NCI-H460 (cell line): ENCODE results near the gene TSC1. TPM values are rescaled to one million over a fixed set of nuclear protein-coding genes. Genes with fewer than 3 reads are reported as not detected.
"Not testable (repeated sequence)": the region's sequence is repeated elsewhere in the genome, so short reads cannot be mapped to it uniquely, and the experiment has no call there.

ENCODE experiments used
- DNase-seq: peaks from one replicate; pipeline ENCODE4 v3.0.0-alpha.2; 2016; ENCODE audit warnings: low read depth; ENCODE audit errors: extremely low read depth
- total RNA-seq: library from RNA; depleted of rRNA; stranded (reverse); fragments of >200 nt; shearing (Covaris generic); gene quantifications from 2 replicates; pipeline ENCODE4 v1.2.3, GENCODE V29; 2014

TSC1 gene
- total RNA-seq, 1 experiment from 2014 or later, result 34.1 TPM

GRCh38 chr9:132978112-132978450 lies 33.7 kb upstream of the TSC1 start:
- DNase-seq, result no peak

GRCh38 chr9:132976571-132976970 lies 32.2 kb upstream of the TSC1 start:
- no peak for DNase-seq

DNA sequence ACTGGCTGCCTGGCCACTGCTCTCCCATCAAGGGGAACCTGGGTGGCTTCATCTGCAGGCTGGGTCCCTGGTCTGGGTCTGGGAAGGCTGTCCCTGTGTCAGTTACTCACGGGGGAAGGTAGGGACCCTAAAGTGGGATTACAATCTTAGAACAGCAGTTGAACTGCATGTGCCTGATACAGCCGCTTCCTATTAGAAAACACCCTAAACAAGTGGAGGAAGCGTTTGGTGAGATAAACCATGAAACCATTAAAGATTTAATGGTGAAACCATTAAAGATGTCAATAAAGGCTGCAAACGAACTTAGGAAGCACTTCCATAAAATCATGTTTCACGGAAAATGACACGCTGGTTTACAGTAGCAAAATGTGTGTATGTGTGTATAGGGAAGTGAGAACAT lies 31.5 kb upstream of the TSC1 start:
- DNase-seq, result no peak

DNA sequence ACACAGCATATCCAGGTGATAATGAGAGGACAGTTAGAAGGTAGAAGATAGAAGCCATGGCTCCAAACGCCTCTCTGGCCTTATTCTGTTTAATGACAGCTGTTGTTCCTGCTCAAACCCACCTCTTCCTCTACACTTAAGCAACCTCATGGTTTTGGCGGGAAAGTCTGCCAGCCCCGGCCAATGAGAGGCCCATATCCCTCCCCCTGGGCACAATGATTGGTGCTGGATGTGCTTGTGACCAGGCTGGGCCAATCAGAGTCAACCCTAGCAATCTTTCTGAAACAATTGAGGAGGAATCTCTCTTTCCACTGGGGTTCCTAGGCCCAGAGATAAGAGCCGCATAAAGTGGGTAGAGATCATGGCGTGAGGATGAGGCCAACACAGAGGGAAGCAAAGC lies 29.3 kb upstream of the TSC1 start:
- no peak for DNase-seq

DNA sequence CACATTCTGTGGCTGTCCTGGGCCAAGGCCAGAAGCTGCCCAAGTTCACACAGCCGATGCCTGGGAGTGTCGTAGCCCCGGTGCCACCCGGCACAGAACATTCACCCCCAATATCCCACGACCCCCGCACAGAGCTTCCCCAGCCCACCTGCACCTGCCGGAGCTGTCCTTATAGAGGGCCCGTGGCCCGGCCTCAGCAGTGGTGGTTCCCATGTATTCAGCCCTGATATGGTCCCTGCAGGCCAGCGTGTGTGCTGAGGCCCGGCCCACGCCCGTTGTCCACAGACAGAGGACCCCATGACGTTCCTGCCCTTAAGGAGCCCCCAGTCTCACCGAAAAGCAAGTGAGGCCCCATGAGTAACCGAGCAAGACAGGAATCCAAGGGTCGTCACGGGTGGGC lies 28.8 kb upstream of the TSC1 start:
- DNase-seq, result no peak

- DNase-seq, result no peak
Observed at GRCh38 chr9:132970324-132971062, 26.1 kb upstream of the TSC1 start.

DNA sequence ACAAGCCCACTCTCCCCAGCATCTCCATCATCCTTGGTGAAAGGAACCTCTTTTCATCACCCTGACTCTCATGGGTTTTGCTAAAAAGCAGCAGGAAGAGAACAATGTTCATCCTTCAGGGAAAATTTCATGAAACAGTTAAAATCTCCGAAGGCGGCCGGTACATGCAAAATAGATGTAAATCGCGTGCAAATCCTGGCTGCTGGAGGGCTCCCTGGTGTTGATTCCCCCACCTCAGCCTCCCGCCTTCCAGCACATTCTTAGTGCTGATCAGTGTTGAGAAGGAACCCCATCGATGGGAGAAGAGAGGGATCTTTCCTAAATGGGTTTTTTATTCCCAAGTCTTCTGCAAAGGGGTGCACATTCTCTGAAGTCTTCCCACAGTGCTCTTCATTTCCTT lies 25.4 kb upstream of the TSC1 start:
- DNase-seq, result no peak

GRCh38 chr9:132967908-132968307 lies 23.5 kb upstream of the TSC1 start:
- not testable (repeated sequence) for DNase-seq

- no peak for DNase-seq
Observed at GRCh38 chr9:132965478-132965877, 21.1 kb upstream of the TSC1 start.

GRCh38 chr9:132961002-132961401 lies 16.6 kb upstream of the TSC1 start:
- DNase-seq, result no peak

DNA sequence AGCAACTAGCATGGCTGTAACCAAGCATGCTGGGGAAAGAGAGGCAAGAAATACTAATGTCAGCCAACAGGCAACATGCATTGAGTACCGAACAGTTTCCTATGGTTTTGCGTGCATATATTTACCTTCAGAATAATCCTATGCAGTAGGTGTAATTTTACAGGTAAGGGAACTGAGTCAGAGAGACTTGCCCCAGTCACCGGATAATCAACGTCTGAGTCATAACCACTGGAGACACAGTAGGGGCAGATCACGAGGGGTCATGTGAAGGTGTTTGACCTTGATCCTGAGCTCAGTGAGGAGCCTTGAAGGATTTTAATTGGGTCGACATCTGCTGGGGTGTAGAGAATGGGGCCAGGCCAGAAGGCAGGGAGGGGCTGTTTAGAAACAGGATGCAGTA lies 13.4 kb upstream of the TSC1 start:
- DNase-seq, result no peak

- DNase-seq, result no peak
Observed at GRCh38 chr9:132955768-132956167, 11.4 kb upstream of the TSC1 start.

- DNase-seq, result no peak
Observed at GRCh38 chr9:132955123-132955522, 10.7 kb upstream of the TSC1 start.

DNA sequence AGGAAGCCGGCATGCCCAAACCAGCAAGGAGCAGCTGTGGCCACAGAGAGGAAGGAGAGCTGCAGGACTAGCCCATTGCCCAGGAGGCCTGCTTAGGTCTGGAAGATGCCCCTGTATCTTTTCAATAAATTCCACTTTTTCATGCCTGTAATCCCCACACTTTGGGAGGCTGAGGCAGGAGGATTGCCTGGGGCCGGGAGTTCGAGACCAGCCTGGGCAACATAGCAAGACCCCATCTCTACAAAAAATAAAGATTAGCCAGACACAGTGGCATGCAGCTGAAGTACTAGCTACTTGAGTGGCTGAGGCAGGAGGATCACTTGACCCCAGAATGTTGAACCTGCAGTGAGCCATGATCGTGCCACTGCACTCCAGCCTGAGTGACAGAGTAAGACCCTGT lies 5.3 kb upstream of the TSC1 start:
- no peak for DNase-seq

- DNase-seq, result no peak
Observed at GRCh38 chr9:132948482-132949050, 4.2 kb upstream of the TSC1 start.

- DNase-seq, result no peak
Observed at GRCh38 chr9:132947756-132948155, 3.3 kb upstream of the TSC1 start.

DNA sequence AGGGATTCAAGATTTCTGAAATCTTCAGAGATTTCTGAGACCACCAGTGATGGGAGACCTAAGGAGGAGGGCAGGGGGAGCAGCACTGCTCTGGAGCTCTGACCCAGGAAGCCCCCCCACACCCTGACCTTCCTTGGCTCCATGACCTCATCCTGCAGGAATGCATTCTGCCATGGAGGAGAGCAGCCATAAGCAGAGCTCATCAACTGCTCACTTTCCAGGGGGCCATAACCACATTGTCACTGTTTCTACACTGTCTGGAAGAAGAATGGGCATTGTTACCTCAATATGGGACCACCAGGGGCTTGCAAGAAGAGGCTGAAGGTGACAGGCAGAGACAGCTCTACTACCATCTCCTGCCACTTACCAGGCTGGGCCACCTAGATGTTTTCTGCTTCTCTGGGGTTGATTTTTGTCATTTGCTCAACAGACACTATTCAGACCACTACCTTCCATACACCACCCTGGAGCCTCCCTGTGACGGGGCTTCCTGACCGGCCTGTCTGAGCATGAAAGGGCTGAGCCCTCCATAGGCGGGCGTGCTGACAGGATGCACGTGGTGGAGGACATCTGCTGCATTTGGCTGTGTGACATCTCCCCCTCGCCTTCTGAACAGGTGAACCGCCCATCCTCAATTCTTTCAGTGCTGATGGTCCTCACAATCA lies 2.3 kb upstream of the TSC1 start:
- DNase-seq, result no peak

DNA sequence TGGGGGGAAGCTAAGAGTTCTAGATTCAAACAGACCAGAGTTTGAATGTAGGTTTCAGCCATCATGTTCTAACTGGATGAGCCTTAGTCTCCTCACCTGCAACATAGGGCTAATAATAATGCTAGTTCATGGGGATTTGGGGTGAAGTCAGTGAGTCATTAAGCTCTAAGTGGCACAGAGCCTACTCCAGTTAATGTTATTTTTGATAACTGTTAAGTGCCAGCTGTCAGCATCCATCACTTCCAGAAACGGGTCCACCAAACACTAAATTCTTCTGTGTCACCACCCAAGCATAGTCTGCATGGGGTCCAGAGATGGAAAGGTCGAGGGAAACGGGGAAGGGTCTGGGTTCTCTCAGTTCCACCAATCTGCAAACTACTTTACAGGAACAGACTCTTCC lies 1.8 kb upstream of the TSC1 start:
- no peak for DNase-seq

DNA sequence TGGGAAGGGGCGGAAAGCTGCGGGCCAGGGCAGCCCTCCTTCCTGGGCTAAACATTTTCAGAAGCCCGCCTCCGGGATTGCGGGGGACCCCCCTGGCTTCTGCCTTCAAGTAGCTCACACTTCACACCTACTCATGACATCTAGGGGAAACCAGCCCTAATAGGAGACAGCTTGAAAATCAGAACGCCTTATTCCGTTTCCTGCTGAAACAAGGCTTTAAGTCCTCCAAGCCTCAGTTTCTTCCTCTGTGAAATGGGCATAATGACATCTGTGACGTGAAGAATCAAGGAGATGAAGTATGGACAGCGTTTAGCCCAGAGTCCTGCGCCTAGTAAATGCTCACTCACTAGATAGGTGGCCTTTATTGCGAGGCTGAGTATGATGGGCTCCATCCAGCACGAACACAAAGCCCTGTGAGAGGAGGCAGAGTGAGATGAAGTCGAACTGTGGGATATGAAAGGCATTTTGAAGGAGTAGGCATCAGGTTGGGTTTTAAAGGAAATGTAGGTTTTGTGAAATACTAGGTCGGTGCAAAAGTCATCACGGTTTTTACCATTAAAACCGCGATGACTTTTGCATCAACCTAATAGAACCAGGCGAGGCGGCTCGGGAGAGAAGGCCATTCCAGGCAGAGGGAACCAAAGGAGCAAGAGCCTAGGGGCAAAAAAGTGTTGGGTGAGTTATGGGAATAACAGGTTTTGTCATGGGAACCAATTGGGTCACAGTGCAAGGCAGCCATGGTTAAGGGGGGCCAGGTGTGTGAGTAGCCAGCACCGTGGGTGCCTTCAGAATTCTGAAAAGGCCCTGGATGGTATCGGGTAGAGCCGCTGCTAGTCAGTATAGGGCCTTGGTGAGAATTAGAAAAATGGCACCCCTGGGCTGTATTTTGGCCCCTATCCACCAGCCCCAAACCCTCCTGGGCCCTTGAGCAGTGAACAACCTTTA lies 1.0 kb upstream of the TSC1 start:
- DNase-seq, result no peak

DNA sequence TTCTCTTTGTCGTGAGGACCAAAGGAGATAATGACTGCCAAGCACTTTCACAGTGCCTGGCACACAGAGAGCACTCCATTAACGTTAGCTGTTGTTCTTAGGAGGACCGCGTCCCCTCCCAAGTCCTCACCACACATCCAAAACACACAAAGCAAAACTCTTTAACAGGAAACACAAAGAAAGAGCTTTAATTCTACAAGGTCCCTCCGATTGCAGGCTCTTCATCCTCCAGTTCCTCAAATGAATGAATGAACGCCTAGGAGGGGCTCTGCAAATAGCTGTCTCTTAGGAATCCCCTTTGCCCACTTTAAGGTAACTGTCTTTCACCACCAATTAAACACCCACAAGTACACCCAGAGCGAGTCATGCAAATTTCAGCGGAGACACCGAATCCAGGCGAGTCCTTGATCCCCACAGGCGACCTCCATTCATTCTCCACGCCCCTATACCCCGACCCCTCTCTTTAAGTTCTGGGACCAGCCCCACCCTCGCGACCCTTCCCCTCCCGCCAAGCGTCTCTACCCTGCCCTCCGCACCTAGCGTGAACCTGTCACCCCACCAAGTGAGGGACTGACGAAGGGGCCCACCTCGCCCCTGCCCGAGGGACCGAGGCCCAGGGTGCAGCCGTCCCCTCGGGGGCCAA lies 644 bp downstream of the TSC1 start:
- DNase-seq, result no peak
